ENCODE results near the gene NDST4. TPM values are rescaled to one million over a fixed set of nuclear protein-coding genes. Genes with fewer than 3 reads are reported as not detected.
A peak's percentile ranks its signal among the peaks of the same experiment; 100 is the strongest.

NDST4 gene
- total RNA-seq, 1 donor from 2014 or later = 1.5 TPM

DNA sequence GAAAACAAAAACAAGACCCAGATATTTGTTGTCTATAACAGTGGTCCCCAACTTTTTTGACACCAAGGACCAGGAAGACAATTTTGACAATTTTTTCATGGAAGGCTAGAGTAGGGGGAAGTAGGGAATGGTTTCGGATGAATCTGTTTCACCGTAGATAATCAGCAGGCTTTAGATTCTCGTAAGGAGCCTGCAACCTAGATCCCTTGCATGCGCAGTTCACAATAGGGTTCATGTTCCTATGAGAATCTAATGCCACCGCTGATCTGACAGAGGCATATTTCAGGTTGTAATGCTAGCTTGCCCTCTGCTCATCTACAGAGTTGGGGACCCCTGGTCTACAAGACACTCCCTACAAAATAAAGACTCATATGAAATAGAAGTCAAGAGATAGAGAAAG, 229.8 kb downstream of the NDST4 start:
- Mint-ChIP-seq H3K4me1 (no peaks in the 10 kb centered on the region), H3K27ac (no peak overlapping the region), H3K27me3 (ENCODE audit: insufficient read depth, low read depth) (no peaks in the 10 kb centered on the region), H3K9me3 (no peaks in the 10 kb centered on the region), H3K36me3 (no peaks in the 10 kb centered on the region), H3K4me3 (no peak overlapping the region)
- no peaks in the 10 kb centered on the region for H3F3A ChIP-seq (ENCODE audit: low read depth)
- no peaks in the 10 kb centered on the region for H3K36me3 ChIP-seq
- H3K9me3 ChIP-seq (ENCODE audit: low read depth) = no peaks in the 10 kb centered on the region
- no peak overlapping the region for H2AFZ ChIP-seq (replicated peaks)
- H3K27ac ChIP-seq = no peak overlapping the region
- H4K20me1 ChIP-seq (ENCODE audit: low read depth) = no peaks in the 10 kb centered on the region
- TF ChIP-seq EZH2 (IDR thresholded peaks at IDR 0.05) (no peak), EZH2phosphoT487 (IDR thresholded peaks at IDR 0.05) (no peak)
- TF ChIP-seq, protein P1, sequence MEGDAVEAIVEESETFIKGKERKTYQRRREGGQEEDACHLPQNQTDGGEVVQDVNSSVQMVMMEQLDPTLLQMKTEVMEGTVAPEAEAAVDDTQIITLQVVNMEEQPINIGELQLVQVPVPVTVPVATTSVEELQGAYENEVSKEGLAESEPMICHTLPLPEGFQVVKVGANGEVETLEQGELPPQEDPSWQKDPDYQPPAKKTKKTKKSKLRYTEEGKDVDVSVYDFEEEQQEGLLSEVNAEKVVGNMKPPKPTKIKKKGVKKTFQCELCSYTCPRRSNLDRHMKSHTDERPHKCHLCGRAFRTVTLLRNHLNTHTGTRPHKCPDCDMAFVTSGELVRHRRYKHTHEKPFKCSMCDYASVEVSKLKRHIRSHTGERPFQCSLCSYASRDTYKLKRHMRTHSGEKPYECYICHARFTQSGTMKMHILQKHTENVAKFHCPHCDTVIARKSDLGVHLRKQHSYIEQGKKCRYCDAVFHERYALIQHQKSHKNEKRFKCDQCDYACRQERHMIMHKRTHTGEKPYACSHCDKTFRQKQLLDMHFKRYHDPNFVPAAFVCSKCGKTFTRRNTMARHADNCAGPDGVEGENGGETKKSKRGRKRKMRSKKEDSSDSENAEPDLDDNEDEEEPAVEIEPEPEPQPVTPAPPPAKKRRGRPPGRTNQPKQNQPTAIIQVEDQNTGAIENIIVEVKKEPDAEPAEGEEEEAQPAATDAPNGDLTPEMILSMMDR (IDR thresholded peaks at IDR 0.05) = no peak
- H3K4me3 ChIP-seq = no peak overlapping the region
- no peak overlapping the region for H3K9ac ChIP-seq
- no peaks in the 10 kb centered on the region for H3K79me2 ChIP-seq (ENCODE audit: low read depth)
- no peaks in the 10 kb centered on the region for H3K27me3 ChIP-seq
- H3K4me2 ChIP-seq = no peak overlapping the region
- no peak for DNase-seq (ENCODE audit: low spot score)
- H3K4me1 ChIP-seq = peaks cover 12% of the 10 kb centered on the region

DNA sequence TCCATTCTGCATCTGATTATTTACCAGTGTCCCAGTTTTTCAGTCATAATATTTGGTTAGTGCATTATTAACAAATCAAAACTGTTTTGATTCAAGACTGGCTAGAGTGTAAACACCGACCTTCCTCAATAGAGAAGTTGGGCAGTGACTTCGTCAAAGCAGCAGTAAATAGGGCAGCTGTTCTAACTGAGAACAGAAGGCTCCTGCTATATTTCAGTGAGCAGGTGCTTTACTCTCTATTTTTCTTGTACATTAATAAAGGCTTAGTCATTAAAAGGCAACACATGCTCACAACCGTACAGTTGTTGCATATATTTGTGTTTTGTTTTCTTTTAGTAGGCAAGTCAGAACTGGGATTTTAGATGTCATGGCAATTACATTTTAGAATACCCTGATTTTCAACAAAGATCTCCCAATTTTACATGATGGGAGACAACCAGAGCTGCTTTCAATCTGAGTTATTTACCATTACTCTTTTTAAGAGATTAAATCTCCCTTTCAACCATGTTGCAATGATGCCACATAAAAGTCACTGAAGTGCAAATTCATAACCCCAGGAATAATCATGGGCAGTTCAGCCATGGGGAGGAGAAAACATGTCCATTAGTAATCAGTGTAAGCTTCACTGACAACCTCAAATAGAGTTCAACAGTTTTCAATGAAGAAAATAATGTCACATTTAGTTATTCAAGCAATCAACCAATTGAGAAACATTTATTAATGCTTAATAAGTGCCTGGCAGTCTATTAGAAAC, 233.3 kb downstream of the NDST4 start:
- Histone ChIP-seq H4K20me1 (ENCODE audit: low read depth) (no peaks in the 10 kb centered on the region), H3K27ac (no peak overlapping the region), H3K4me1 (no peaks in the 10 kb centered on the region), H3K36me3 (no peaks in the 10 kb centered on the region), H3F3A (ENCODE audit: low read depth) (no peaks in the 10 kb centered on the region), H3K4me3 (no peak overlapping the region), H3K27me3 (no peaks in the 10 kb centered on the region), H3K9ac (no peak overlapping the region), H2AFZ (replicated peaks) (peak overlapping the region; percentile 30), H3K4me2 (no peak overlapping the region), H3K9me3 (ENCODE audit: low read depth) (no peaks in the 10 kb centered on the region), H3K79me2 (ENCODE audit: low read depth) (no peaks in the 10 kb centered on the region)
- H3K9me3 Mint-ChIP-seq = no peaks in the 10 kb centered on the region
- H3K4me1 Mint-ChIP-seq = peaks cover 1% of the 10 kb centered on the region
- no peak overlapping the region for H3K4me3 Mint-ChIP-seq
- H3K36me3 Mint-ChIP-seq = no peaks in the 10 kb centered on the region
- H3K27ac Mint-ChIP-seq = no peak overlapping the region
- H3K27me3 Mint-ChIP-seq (ENCODE audit: insufficient read depth, low read depth) = no peaks in the 10 kb centered on the region
- TF ChIP-seq EZH2phosphoT487 (IDR thresholded peaks at IDR 0.05) (no peak), EZH2 (IDR thresholded peaks at IDR 0.05) (no peak)
- TF ChIP-seq, protein P1 (IDR thresholded peaks at IDR 0.05) = no peak
- no peak for DNase-seq (ENCODE audit: low spot score)

DNA sequence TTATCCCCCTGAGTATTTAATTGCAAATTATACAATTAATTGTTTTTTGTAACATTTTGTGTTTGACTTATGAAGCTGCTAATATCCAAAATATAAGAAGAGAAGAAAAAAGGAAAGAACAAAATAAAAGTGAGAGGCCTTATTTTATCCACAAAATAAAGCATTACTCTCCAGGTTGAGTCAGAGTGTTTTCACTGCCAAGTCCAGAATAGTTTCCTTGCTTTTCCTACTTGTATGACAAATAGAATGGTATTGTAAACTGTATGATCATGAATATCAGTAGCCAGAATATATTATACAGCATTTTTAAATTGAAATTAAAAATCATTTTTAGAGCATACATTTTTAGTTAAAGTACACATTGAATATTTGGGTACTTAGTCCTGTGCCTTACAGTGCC, 237.8 kb downstream of the NDST4 start:
- H3K27me3 Mint-ChIP-seq (ENCODE audit: insufficient read depth, low read depth) = no peaks in the 10 kb centered on the region
- TF ChIP-seq, protein P1 (IDR thresholded peaks at IDR 0.05) = no peak
- TF ChIP-seq EZH2 (IDR thresholded peaks at IDR 0.05) (no peak), EZH2phosphoT487 (IDR thresholded peaks at IDR 0.05) (no peak)
- H2AFZ ChIP-seq (replicated peaks) = no peak overlapping the region
- no peak overlapping the region for H3K27ac ChIP-seq
- H4K20me1 ChIP-seq (ENCODE audit: low read depth) = no peaks in the 10 kb centered on the region
- H3K4me3 Mint-ChIP-seq = no peak overlapping the region
- H3K36me3 ChIP-seq = no peaks in the 10 kb centered on the region
- H3F3A ChIP-seq (ENCODE audit: low read depth) = no peaks in the 10 kb centered on the region
- H3K9me3 Mint-ChIP-seq = no peaks in the 10 kb centered on the region
- H3K79me2 ChIP-seq (ENCODE audit: low read depth) = no peaks in the 10 kb centered on the region
- H3K4me3 ChIP-seq = no peak overlapping the region
- H3K9ac ChIP-seq = no peak overlapping the region
- peaks cover 7% of the 10 kb centered on the region for H3K4me1 Mint-ChIP-seq
- H3K36me3 Mint-ChIP-seq = no peaks in the 10 kb centered on the region
- H3K9me3 ChIP-seq (ENCODE audit: low read depth) = no peaks in the 10 kb centered on the region
- no peaks in the 10 kb centered on the region for H3K4me1 ChIP-seq
- H3K4me2 ChIP-seq = no peak overlapping the region
- no peak for DNase-seq (ENCODE audit: low spot score)
- no peaks in the 10 kb centered on the region for H3K27me3 ChIP-seq
- H3K27ac Mint-ChIP-seq = no peak overlapping the region
